CD14-positive monocyte (primary cell): ENCODE measurements around the gene ARHGAP10. TPM values are rescaled to one million over a fixed set of nuclear protein-coding genes. Genes with fewer than 3 reads are reported as not detected.

Experiments used
- DNase-seq, 3 donors: peaks; one replicate each; pipeline ENCODE4 v3.0.0-alpha.2; 2011 to 2022
- H2AFZ ChIP-seq: 2 replicates; pipeline ENCODE4 v1.6.0; 2012; ENCODE audit warnings: mild to moderate bottlenecking, low read depth, low read length, inconsistent platforms; ENCODE audit not compliant: insufficient read depth, poor library complexity, severe bottlenecking
- H3K27ac ChIP-seq, 2 donors: 1 replicate in 1 of 2; 2 replicates in 1 of 2; pipeline ENCODE4 v1.5.1; 2012 to 2013; ENCODE audit warnings: low read length in 2 of 2, control low read depth in 1 of 2, inconsistent platforms in 1 of 2, low read depth in 1 of 2, mild to moderate bottlenecking in 1 of 2
- H3K27me3 ChIP-seq, 2 donors: one replicate each; pipeline versions ENCODE4 v1.6.0 to v1.6.1; 2011 to 2013; ENCODE audit warnings: low read length in 2 of 2; ENCODE audit not compliant: control insufficient read depth in 2 of 2, insufficient read depth in 2 of 2
- H3K36me3 ChIP-seq, 2 donors: replicated peaks in 1 of 2; 1 replicate in 1 of 2; 2 replicates in 1 of 2; pipeline versions ENCODE4 v1.5.1 to v1.6.1; 2012 to 2013; ENCODE audit warnings: low read length in 2 of 2, control low read depth in 1 of 2, inconsistent platforms in 1 of 2, mild to moderate bottlenecking in 1 of 2; ENCODE audit not compliant: insufficient read depth in 2 of 2, control insufficient read depth in 1 of 2
- H3K4me1 ChIP-seq, 2 donors: 1 replicate in 1 of 2; 2 replicates in 1 of 2; pipeline versions ENCODE4 v1.5.1 to v1.6.1; 2012 to 2013; ENCODE audit warnings: low read length in 2 of 2, control low read depth in 1 of 2, inconsistent platforms in 1 of 2, mild to moderate bottlenecking in 1 of 2, moderate library complexity in 1 of 2; ENCODE audit not compliant: insufficient read depth in 2 of 2, control insufficient read depth in 1 of 2
- H3K4me2 ChIP-seq: replicated peaks from 2 replicates; pipeline ENCODE3; 2012; ENCODE audit warnings: low read length, moderate library complexity, mild to moderate bottlenecking; ENCODE audit not compliant: poor library complexity, severe bottlenecking; ENCODE audit errors: extremely low read depth
- H3K4me3 ChIP-seq, 3 experiments: fragments of 200-600 bp in 1 of 3; sonication (generic) in 1 of 3; replicated peaks in 1 of 3; 1 replicate in 2 of 3; 2 replicates in 1 of 3; pipeline ENCODE4 v1.5.1; 2011 to 2013; ENCODE audit warnings: low read length in 3 of 3, mild to moderate bottlenecking in 3 of 3, control low read depth in 2 of 3, low read depth in 2 of 3, inconsistent platforms in 1 of 3, moderate library complexity in 1 of 3
- H3K79me2 ChIP-seq: 2 replicates; pipeline ENCODE4 v1.6.0; 2012; ENCODE audit warnings: mild to moderate bottlenecking, control low read depth, inconsistent platforms, low read length, moderate library complexity; ENCODE audit not compliant: insufficient read depth
- H3K9ac ChIP-seq: 2 replicates; pipeline ENCODE4 v1.6.0; 2017; ENCODE audit warnings: low read length, mild to moderate bottlenecking; ENCODE audit not compliant: insufficient read depth, poor library complexity, severe bottlenecking
- H3K9me3 ChIP-seq, 2 donors: replicated peaks in 1 of 2; 1 replicate in 1 of 2; 2 replicates in 1 of 2; pipeline versions ENCODE4 v1.5.1 to v1.6.1; 2012 to 2013; ENCODE audit warnings: low read length in 2 of 2, control low read depth in 1 of 2; ENCODE audit not compliant: control insufficient read depth in 1 of 2, insufficient read depth in 1 of 2
- H4K20me1 ChIP-seq: 2 replicates; pipeline ENCODE4 v1.6.0; 2012; ENCODE audit warnings: mild to moderate bottlenecking, low read length, control low read depth, moderate library complexity; ENCODE audit not compliant: insufficient read depth
- H3K27ac Mint-ChIP-seq, 7 donors: one replicate each; pipeline ENCODE4 v1.8.0; 2020; ENCODE audit warnings: mild to moderate bottlenecking in 7 of 7, mixed read lengths in 7 of 7, moderate library complexity in 6 of 7, inconsistent platforms in 2 of 7
- H3K27me3 Mint-ChIP-seq, 3 donors: one replicate each; pipeline ENCODE4 v1.8.0; 2021 to 2022; ENCODE audit warnings: low read depth in 3 of 3, mild to moderate bottlenecking in 3 of 3, mixed read lengths in 3 of 3, moderate library complexity in 3 of 3, inconsistent platforms in 1 of 3
- H3K36me3 Mint-ChIP-seq, 2 donors: one replicate each; pipeline ENCODE4 v1.8.0; 2020; ENCODE audit warnings: mixed read lengths in 2 of 2, inconsistent platforms in 1 of 2, mild to moderate bottlenecking in 1 of 2
- H3K4me1 Mint-ChIP-seq: one replicate; pipeline ENCODE4 v1.8.0; 2020; ENCODE audit warnings: mild to moderate bottlenecking, mixed read lengths
- H3K4me3 Mint-ChIP-seq, 2 donors: one replicate each; pipeline ENCODE4 v1.8.0; 2020; ENCODE audit warnings: mild to moderate bottlenecking in 2 of 2, mixed read lengths in 2 of 2, moderate library complexity in 1 of 2
- H3K9me3 Mint-ChIP-seq, 7 donors: one replicate each; pipeline ENCODE4 v1.8.0; 2020 to 2022; ENCODE audit warnings: mixed read lengths in 7 of 7, mild to moderate bottlenecking in 6 of 7, moderate library complexity in 6 of 7, inconsistent platforms in 2 of 7
- WGBS: methylation state at CpG from one replicate; pipeline ENCODE4 v1.1.5; 2013; ENCODE audit warnings: missing lambda C conversion rate; ENCODE audit not compliant: insufficient coverage; 5-methylcytosine and 5-hydroxymethylcytosine counted together
- intact Hi-C, 2 donors: fragments of 100-400 bp; cut with micrococcal nuclease; formaldehyde crosslinking; loops; one replicate each; pipeline versions ENCODE4 v1.15.0 to v1.15.1; 2023
- polyA plus RNA-seq, 3 donors: library from polyadenylated mRNA; depleted of rRNA in 1 of 3; unstranded in 2 of 3; stranded (reverse) in 1 of 3; fragments of 300-500 nt in 2 of 3; fragments of >200 nt in 1 of 3; fragmentation: Illumina TruSeq in 2 of 3; gene quantifications; 1 replicate in 2 of 3; 2 replicates in 1 of 3; pipeline ENCODE4 v1.2.3, GENCODE V29; 2012 to 2021
- TF ChIP-seq, protein P1 (sequence below): fragments of 200-600 bp; IDR thresholded peaks from one replicate; pipeline ENCODE4 v1.8.0; 2022; ENCODE audit warnings: antibody characterized with exemption, mild to moderate bottlenecking

ARHGAP10 gene
- polyA plus RNA-seq, 3 donors: 1.7 to 4.3 (median 3.0) TPM

DNA sequence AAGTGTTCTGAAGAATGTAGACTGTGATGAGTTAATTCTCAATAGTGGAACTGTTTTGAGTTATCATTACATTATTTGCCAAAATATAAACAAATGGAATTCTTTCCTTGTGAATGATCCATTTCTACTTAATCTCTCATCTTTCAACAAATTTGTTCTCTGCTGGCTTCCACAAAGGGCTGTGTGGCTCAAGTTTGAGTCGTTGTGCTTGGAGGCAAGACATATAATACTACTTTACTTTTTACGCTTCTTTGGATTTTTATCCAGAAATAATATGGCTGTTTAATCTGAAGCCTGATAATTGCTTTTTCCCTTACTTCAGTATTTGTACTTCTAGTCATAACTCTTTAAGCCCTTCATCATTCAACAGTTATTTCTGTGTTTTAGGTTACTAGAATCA lies 169.5 kb downstream of the ARHGAP10 start:
- Mint-ChIP-seq H3K36me3 (peaks cover 6 to 22% of the 10 kb centered on the region in 2 donors), H3K27ac (no peak overlapping the region), H3K9me3 (peaks cover 4 to 18% (median 9%) of the 10 kb centered on the region in 7 donors), H3K27me3 (peaks cover 0 to 4% (median 0%) of the 10 kb centered on the region in 3 donors), H3K4me3 (no peak overlapping the region), H3K4me1 (no peaks in the 10 kb centered on the region)
- TF ChIP-seq, protein P1, sequence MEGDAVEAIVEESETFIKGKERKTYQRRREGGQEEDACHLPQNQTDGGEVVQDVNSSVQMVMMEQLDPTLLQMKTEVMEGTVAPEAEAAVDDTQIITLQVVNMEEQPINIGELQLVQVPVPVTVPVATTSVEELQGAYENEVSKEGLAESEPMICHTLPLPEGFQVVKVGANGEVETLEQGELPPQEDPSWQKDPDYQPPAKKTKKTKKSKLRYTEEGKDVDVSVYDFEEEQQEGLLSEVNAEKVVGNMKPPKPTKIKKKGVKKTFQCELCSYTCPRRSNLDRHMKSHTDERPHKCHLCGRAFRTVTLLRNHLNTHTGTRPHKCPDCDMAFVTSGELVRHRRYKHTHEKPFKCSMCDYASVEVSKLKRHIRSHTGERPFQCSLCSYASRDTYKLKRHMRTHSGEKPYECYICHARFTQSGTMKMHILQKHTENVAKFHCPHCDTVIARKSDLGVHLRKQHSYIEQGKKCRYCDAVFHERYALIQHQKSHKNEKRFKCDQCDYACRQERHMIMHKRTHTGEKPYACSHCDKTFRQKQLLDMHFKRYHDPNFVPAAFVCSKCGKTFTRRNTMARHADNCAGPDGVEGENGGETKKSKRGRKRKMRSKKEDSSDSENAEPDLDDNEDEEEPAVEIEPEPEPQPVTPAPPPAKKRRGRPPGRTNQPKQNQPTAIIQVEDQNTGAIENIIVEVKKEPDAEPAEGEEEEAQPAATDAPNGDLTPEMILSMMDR: no peak
- Histone ChIP-seq H3K79me2 (no peaks in the 10 kb centered on the region), H3K4me1 (no peaks in the 10 kb centered on the region), H3K9me3 (peaks cover 0 to 8% of the 10 kb centered on the region in 2 donors), H3K9ac (no peak overlapping the region), H2AFZ (no peak overlapping the region), H4K20me1 (no peaks in the 10 kb centered on the region), H3K4me2 (no peak overlapping the region), H3K27ac (no peak overlapping the region), H3K27me3 (no peaks in the 10 kb centered on the region), H3K4me3 (no peak overlapping the region), H3K36me3 (peaks cover 0 to 8% of the 10 kb centered on the region in 2 donors)
- intact Hi-C loops: no loop called here
- DNase-seq: no peak
- no CpG with 5 or more reads among the region's 2 CpGs for WGBS

DNA sequence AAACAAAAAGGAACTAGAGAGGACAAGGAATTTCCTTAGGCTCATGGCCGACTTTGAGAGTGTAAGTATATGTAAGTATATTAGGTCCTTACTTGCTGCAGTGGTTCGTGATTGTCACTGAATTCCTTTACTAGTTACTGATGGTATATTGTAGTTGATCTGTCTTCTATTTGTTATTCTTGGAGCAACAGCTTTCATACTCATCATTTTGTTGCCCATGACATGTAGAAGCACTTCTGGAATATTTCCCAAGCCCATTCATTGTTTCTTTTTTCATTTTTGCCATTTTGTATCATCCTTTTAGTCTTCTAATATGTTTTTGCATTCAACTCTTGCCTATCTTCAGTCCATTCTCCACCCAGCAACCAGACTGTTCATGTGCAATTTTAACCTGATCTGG lies 170.0 kb downstream of the ARHGAP10 start:
- DNase-seq: no peak
- Histone ChIP-seq H4K20me1 (no peaks in the 10 kb centered on the region), H3K4me3 (no peak overlapping the region), H3K36me3 (peaks cover 0 to 8% of the 10 kb centered on the region in 2 donors), H3K9me3 (peaks cover 0 to 8% of the 10 kb centered on the region in 2 donors), H3K27ac (no peak overlapping the region), H3K9ac (no peak overlapping the region), H3K79me2 (no peaks in the 10 kb centered on the region), H2AFZ (no peak overlapping the region), H3K4me1 (no peaks in the 10 kb centered on the region), H3K27me3 (no peaks in the 10 kb centered on the region), H3K4me2 (no peak overlapping the region)
- no peak overlapping the region for H3K4me3 Mint-ChIP-seq
- TF ChIP-seq, protein P1: no peak
- no peak overlapping the region for H3K27ac Mint-ChIP-seq
- H3K9me3 Mint-ChIP-seq: peaks cover 4 to 18% (median 9%) of the 10 kb centered on the region in 7 donors
- 100% methylated on average over 1 of the region's 2 CpGs for WGBS
- H3K4me1 Mint-ChIP-seq: no peaks in the 10 kb centered on the region
- H3K27me3 Mint-ChIP-seq: peaks cover 0 to 4% (median 0%) of the 10 kb centered on the region in 3 donors
- H3K36me3 Mint-ChIP-seq: peaks cover 6 to 22% of the 10 kb centered on the region in 2 donors
- intact Hi-C loops: no loop called here
